Measurements from ENCODE around the gene GSC2.

Gene GSC2

DNA sequence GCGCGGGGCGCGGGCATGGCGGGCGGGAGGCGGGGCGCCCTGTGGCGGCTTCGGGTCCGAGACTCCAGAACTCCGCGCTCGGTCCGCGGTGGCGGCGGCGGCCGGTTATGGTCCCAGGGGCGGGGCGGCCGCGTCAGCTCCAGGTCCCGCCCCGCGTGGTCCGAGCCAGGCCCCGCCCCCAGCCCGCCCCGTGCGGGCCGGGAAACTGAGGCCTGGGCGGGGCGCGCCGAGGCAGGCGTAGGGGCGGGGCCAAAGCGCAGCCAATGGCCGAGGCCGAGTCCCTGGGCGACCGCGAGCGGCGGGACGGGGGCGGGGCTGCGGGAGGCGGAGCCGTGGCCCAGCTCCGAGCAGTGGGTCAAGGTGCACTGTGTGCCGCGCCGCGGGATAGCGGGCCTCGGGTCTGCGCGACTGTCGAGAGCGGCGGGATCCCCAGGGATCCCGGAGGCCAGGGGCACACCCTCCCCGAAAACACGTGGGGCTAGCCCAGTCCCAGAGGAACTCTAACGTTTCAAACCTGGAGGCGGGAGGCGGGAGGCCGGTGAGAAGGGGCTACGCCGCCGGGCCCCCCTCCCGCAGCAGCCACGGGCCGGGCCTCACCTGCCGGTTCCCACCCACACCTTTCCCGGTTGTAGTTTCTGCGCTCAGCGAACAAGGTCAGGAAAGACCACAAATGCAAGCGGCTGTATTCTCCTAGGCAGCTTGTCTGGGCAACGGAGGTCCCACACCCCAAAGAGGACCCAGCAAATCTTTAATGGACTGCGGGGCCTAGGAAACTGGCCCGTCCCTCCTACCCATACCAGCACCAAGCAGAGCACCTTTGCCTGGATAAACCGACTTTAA, 28.8 kb upstream of the GSC2 start, which contains the start of gene SLC25A1:
Gene SLC25A1 (minus strand): TSS at position 80 of the 840 bp plus-strand sequence. CDS start 63 bp downstream, at position 17.
- in situ Hi-C loops (cut with HindIII; ENCODE audit: low pct_ligation_motif_present, low pct_unique_long_range_greater_than_20kb, low sequenced_read_pairs) = no loop called here
- peak; percentile 89 for DNase-seq

DNA sequence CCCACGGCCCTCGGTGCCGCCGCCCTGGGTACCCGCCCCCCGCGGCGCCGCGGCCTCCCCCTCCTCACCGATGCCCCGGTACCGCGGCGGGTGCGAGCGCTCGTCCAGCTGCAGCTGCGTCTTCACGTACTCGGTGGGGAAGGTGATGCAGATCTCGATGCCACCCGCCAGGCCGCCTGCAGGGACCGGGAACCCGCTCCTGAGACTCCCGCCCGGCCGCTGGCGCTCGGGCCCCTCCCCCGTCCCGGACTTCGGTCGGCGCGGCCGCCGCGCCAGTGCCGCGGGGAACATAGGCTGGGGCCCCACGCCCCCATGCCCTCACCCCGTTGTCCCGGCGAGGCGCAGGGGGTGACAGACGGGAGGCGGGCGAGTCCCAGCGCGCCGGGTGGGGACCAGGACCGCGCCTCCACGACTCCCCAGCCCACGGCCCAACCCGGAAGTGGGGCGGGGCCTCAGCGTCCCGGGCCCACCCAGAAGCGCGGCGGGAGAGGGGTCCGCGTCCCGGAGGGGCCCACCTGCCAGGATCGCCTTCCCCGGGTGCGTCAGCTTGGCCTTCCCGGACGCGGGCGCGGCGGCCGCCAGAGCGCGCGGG, 28.1 kb upstream of the GSC2 start:
- peak; percentile 45 for DNase-seq
- in situ Hi-C loops (cut with HindIII; ENCODE audit: low pct_ligation_motif_present, low pct_unique_long_range_greater_than_20kb, low sequenced_read_pairs) = no loop called here

DNA sequence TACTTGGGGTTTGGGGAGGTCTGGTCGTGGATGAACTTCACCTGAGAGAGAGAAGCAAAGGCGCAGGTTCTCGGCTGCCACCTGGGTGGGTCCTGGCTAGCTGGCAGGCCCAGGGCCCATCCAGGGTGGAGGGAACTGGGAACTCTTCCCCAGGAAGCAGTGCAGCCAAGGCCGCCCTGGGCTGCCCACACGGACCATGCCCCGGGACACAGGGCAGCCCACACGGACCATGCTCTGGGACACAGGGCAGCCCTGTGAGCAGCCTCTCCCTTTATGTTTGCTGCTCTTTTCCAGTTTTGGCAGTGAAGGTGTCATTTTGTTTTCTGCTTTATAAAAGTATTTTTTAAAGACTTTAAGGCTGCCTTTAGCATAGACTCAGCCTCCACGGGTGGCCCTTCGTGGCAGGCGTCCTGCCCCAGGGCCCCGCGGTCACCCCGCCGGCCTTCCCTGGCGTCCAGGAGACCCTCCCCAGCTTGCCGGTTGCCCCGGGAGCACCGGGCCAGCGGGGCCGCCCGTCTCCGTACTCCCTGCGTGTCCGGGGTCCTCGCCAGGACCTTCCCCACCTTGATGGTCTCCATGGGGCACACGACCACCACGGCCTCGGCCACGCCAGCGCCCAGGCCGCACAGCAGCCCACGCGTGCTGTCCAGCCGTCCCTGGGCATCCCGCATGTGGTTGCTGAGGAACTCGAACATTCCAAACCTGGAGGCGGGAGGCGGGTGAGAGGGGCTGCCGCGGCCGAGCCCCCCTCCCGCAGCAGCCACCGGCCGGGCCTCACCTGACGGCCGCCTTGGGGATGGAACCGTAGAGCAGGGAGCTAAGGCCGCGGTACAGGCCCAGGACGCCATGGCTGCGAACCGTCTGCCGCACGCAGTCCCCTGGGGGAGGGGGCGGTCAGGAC, 27.3 kb upstream of the GSC2 start:
- in situ Hi-C loops (cut with HindIII; ENCODE audit: low pct_ligation_motif_present, low pct_unique_long_range_greater_than_20kb, low sequenced_read_pairs) = no loop called here

DNA sequence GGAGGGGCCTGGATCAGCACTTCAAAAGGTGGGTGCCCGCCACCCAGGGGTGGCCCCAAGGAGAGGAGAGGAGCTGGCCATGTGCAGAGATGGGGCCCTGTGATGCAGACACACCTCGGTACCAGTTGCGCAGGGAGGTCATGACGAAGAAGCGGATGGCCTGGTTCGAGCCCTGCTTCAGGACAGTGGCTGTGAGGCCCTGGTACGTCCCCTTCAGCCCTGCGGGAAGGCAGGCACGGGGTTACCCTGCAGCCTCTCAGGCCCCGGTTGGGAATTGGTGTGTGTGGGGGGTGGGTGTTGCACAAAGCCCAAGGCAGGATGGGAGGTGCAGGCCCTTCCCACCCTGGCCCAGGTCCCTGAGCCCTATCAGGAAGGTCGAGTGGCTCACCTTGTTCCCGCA, 26.6 kb upstream of the GSC2 start:
- DNase-seq = no peak
- in situ Hi-C loops (cut with HindIII; ENCODE audit: low pct_ligation_motif_present, low pct_unique_long_range_greater_than_20kb, low sequenced_read_pairs) = no loop called here

More for the DNA sequence above, 27.3 kb upstream of the GSC2 start:
- DNase-seq = no peak

DNA sequence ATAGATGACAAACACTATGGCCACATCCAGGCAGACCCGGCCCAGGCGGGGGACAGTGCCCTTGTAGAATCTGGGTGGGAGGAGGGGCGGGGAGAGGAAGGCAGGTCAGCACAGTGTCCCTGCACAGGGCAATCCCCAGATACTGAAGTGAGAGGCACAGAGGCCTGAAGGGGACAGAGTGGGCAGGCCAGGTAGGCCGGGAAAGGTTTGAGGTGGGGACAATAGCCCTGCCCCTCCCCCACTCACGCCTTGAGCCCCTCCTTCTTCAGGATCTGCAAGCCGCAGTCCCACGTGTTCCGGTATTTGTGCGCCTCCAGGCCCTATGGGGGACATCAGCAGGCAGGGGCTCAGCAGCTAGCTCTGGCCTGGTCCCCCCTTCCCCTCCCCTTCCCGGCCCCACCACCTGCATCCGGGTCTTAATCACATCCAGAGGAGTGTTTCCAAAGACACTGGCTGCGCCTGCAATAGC, 26.1 kb upstream of the GSC2 start:
- no peak for DNase-seq
- in situ Hi-C loops (cut with HindIII; ENCODE audit: low pct_ligation_motif_present, low pct_unique_long_range_greater_than_20kb, low sequenced_read_pairs) = no loop called here

DNA sequence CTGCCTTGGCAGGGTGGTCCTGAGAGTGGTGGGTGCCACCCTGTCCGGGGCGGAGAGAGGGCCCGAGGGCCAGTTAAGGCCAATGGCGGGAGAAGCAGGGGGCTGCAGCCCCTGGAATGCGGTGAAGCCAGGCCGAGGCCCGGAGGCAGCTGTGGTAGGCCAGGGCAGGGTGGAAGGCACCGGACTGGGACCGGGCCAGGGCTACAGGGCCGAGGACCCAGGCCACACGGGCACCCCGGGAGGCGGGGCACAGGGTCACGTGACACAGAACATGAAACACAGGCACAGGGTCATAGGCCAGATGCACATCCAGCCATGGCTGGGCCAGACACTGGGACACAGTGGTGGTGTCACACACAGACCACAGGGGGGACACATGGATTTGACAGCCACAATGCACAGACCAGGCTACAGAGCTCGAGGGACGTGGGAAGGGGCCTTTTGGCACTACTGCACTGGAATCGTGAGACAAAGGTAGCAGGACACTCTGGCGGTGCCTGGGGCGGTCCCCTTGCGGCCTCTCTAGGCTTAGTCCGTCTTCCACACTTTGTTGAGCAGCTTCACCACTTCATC, 25.6 kb upstream of the GSC2 start:
- in situ Hi-C loops (cut with HindIII; ENCODE audit: low pct_ligation_motif_present, low pct_unique_long_range_greater_than_20kb, low sequenced_read_pairs) = no loop called here
- DNase-seq = no peak

DNA sequence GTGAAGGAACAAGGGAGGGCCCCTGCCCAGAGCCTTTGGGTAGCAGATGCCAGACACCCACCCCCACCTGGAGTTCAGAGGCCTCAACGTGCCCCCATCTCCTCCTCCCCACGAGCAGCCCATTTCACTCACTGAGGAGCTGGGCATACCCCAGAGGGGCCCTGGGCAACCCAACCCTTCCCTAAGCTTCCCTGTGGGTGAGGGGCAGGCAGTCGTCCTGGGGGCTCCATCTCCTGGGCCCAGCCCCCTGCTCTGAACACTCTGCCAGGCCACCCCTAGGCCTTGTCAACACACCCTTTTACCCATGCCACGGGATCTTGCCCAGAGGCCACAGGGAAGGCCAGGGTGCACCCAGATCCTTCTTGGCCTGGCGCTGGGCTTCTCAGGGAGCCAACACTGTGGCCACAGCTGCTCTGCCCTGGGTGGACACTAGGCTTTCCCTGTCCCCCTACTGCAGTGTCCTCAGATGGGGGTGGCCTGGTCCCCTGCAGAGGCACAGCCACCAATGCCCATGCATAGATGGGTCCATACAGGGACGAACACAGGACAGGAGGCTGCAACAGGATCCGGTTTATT, 25.0 kb upstream of the GSC2 start:
- in situ Hi-C loops (cut with HindIII; ENCODE audit: low pct_ligation_motif_present, low pct_unique_long_range_greater_than_20kb, low sequenced_read_pairs) = no loop called here
- no peak for DNase-seq

DNA sequence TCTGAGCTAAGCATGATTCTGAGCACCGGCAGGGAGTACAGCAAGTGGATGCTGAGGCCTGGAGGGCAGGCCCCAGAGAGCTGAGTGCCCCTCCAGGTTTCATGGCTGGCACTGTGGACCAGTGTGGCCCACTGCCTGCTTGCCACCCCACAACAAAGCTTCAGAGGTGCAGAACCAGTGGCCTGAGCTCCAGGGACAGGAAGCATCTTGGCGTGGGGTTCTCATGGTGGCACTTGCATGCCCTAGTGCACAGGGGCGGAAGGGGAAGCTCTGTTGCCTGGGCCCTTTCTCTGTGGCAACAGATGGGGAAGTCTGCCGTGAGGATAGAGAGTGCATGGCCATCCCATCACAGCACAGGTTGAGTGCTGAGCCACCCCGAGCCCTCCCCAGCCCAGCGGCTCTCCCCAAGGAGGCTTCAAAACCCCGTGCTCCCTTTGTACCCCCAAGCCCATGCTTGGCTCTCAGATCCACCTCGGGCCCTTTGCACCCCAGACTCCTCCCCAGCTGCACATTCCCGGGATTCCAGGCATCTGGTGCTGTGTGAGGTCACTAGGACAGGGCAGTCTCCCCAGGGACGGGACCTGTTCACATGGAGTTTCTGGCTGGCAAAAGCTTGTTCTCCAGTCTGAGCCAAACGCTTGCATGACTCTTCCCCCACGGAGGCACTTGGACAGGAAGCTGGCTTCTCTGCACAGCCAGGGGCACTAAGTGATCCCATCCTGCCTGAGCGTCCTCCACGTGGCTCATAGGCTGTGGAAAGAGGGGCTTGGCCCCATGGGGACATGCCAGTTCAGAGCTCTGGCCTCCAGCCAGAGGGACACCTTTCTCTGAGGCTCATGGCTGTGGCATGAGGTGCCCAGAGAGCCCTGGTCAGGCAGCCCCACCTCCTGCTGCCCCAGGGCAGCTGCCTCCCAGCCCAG, 24.3 kb upstream of the GSC2 start:
- in situ Hi-C loops (cut with HindIII; ENCODE audit: low pct_ligation_motif_present, low pct_unique_long_range_greater_than_20kb, low sequenced_read_pairs) = no loop called here
- peak; percentile 57 for DNase-seq

DNA sequence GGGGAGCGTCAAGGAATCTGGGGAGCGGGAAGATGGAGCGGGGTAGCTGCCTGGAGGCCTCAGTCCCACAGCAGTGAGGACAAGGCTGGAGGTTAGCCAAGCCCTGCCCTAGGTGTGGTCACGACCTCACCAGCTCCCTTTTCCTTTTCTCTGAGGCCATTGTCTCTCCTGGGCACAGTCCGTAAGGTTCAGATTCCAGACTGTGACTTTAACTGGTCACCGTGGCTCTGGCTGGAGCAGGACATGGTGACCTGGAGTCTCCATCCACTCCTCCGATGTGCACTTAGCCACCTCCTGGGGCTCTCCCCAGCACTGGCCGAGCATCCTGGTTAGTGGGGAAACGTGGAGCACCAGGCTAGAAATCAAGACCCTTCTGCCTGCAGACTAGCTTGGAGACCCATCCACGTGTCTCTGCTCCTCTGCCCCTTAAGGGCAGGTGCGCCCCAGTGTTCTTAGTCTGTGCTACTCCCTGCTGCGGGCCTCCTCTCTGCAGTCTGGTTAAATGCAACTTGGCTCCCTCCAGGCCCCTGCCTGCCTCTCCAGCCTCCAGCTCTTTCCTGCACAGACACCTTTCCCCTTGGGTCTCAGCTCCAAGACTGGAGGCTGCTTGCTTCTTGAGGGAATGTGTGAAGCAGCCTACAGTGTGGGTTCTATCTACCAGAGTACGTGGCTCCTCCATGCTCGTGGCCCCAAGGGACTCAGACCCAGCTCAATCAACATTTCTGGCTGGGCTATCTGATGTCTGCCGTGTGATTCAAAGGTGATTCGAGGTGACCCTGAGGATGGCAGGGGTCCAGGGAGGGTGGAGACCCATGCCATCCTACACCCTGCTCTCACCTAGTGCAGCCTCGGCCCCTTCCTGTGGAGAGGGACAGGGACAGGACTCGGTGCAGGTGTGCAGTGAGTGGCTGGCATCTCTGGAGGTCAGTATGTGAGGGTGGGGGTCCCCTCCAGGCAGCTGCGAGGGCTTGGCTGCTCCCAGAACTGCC, 23.2 kb upstream of the GSC2 start:
- DNase-seq = no peak
- in situ Hi-C loops (cut with HindIII; ENCODE audit: low pct_ligation_motif_present, low pct_unique_long_range_greater_than_20kb, low sequenced_read_pairs) = no loop called here

DNA sequence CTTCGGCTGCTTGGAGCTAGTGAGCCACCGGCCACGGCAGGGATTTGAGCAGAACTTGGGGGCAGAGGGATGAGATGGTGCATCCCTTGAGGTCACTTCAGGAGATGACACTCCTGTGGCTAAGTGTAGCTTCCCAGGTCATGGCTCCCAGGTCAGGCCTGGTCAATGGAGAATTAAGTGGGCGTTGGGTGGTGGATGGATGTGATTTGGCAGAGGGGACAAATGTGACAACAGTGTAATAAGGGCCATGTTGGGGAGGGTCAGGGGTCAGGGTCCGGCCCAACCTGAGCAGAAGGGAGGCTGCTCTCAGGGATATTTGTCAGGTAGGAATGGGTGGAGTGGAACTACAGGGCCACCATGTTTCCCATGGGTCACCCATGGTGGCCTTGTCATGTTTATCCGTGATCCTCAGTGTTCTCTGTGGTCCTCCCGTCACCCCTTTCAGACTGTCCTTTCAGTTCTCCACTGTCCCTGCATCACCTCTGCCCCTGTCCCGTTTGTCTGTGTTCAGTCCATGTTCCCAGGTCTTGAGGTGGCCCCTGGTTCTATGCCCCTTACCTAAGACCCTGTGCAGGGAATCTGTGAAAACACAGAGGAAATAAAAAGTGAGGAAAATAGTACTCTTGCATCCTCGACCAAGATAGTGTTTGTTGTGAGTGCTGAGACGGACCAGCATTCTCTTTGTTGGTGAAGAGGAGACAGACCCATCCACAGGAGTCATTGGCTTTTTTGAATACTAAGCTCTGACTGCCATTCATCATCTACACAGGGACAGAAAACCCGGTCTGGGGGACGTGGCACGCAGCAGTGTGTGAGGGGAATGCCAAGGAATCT, 22.3 kb upstream of the GSC2 start:
- DNase-seq = no peak
- in situ Hi-C loops (cut with HindIII; ENCODE audit: low pct_ligation_motif_present, low pct_unique_long_range_greater_than_20kb, low sequenced_read_pairs) = no loop called here

DNA sequence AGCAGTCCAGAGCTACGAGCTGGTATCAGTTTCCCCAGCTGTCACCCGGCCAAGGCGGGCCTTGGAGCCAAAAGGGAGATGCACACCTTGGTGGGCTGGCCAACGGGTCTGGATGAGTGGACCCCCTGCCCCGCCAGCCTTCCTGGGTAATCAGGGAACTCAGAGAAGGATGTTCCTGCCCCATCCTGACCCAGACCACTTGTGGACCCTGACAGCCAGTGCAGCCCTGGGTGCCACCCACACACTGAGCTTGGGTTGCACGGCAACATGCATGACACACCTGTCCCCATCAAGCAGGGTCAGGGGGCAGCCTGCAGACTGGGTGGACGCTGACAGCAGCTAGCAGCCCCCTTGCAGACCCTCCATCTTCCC, 19.8 kb upstream of the GSC2 start:
- in situ Hi-C loops (cut with HindIII; ENCODE audit: low pct_ligation_motif_present, low pct_unique_long_range_greater_than_20kb, low sequenced_read_pairs) = no loop called here
- DNase-seq = no peak

DNA sequence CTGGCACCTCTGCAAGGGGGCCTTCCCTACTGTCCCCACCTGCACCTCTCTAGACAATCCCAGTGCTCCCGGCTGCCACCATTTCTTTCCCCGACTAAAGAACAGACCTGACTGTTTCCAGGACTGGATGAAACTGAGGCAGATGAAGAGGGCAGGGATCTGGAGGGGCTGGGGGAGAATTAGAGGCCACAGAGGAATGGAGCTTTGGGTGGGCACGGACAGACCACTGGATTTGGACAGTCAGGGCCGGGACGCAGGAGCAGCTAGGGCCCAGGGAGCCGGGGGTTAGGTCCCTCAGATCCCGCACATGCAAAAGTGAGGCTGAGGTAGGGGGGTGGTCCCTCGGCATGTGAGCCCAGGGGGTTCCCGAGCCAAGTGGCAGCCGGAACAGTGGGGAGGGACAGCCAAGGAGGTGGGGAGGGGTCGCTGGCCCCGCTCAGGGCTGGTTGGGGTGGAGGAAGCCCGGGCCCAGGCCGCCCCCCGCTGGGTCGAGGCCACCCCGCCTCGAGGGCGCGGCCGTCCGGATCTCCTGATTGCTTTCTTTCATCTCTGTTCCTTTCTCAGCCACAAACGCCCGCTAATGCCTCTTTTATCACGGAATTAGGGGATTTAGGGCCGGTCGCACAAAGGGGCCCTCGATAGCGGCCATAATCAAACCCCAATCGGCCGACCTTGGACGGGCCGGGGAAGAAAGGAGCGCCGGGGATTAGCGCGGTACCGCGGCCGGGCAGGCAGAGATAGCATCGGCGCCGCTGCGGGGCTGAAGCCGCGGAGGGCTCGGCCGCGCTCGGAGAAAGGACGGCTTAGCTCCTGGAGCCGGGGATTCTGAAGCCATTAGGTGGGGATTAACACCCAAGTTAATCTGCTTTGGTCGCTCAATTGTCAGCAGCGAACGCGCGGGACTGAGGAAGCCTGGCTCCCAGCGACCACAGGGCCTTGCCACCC, 19.2 kb upstream of the GSC2 start:
- DNase-seq = no peak
- in situ Hi-C loops (cut with HindIII; ENCODE audit: low pct_ligation_motif_present, low pct_unique_long_range_greater_than_20kb, low sequenced_read_pairs) = no loop called here

DNA sequence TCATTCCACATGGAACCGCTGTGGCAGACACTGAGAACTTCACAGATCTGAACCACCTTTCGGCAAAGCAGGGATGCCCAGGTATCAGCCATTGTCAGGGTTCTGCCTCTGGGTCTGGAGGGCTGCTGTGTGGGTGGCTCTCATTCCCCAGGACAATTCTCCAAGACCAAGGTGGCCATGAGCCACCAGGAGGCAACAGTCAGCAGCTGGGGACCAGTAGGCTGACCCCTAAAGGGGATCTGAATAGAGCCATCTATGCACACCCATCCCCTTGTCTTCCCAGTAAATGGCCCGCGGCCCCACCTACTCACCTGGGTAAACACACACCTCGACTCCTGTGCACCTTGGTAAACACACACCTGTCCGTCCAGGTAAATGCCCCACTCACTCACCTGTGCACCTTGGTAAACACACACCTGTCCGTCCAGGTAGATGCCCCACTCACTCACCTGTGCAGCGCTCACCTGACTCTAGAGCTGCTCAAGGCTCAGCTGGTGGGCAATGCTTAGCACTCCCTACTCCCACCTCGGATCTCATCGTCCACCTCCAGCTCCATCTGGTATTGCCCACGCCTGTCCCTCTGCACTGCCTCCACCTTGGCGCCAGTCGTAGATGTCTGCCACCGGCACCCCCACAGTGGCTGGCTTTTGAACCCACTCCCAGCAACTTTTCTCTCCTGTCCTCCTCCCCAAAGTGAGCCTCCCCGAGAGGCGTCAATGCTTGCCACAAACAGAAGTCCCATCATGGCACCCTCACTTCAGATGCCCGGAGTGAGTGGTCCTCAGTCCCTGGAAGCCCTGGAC, 18.2 kb upstream of the GSC2 start:
- in situ Hi-C loops (cut with HindIII; ENCODE audit: low pct_ligation_motif_present, low pct_unique_long_range_greater_than_20kb, low sequenced_read_pairs) = no loop called here
- DNase-seq = no peak

Data from ACHN (cell line).